OCI-LY7 (cell line): Measurements from ENCODE around the gene RNF144B.

Source experiments
- CTCF ChIP-seq: fragments of 200-600 bp; sonication (generic); conservative IDR thresholded peaks from 2 replicates; pipeline ENCODE4 v1.5.1; 2014; ENCODE audit warnings: mild to moderate bottlenecking, antibody characterized with exemption, low read length, moderate library complexity, mixed read lengths
- EZH2phosphoT487 ChIP-seq: fragments of 200-600 bp; sonication (generic); IDR thresholded peaks from 2 replicates; pipeline ENCODE4 v1.6.1; 2018; ENCODE audit warnings: low read depth, borderline replicate concordance, mild to moderate bottlenecking, mixed run types, antibody characterized with exemption, low read length, moderate library complexity, mixed read lengths

- no peak for TF ChIP-seq CTCF
- TF ChIP-seq EZH2phosphoT487 = no peak
Observed at GRCh38 chr6:18447552-18447951, 60.4 kb downstream of the RNF144B start.
